GM18873 (cell line): ENCODE measurements around the gene MACC1.
"Not testable (repeated sequence)": the region's sequence is repeated elsewhere in the genome, so short reads cannot be mapped to it uniquely, and the experiment has no call there.

ENCODE experiments used
- ATAC-seq: cut with Tn5 transposase; IDR thresholded peaks from one replicate; pipeline ENCODE4 v1.9.1; 2021; ENCODE audit warnings: mild to moderate bottlenecking, moderate library complexity, moderate number of reproducible peaks; ENCODE audit not compliant: unreplicated experiment, low FRiP score

Gene MACC1

DNA sequence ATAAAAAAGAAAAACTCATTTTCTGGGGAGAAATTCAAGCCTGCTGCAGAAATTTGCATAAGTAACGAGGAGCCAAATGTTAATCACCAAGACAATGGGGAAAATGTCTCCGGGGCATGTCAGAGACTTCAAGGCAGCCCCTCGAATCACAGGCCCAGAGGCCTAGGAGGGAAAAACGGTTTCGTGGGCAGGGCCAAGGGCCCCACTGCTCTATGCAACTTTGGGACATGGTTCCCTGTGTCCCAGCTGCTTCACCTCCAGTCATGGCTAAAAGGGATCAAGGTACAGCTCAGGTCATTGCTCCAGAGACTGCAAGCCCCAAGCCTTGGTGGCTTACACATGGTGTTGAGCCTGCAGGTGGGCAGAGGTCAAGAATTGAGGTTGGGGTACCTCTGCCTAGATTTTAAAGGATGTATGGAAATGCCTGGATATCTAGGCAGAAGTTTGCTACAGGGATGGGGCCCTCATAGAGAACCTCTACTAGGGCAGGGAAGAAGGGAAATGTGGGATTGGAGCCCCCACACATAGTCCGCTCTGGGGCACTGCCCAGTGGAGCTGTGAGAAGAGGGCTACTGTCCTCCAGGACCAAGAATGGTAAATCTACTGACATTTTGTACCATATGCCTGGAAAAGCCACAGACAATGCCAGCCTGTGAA lies 8.4 kb downstream of the MACC1 start:
- no peak for ATAC-seq

DNA sequence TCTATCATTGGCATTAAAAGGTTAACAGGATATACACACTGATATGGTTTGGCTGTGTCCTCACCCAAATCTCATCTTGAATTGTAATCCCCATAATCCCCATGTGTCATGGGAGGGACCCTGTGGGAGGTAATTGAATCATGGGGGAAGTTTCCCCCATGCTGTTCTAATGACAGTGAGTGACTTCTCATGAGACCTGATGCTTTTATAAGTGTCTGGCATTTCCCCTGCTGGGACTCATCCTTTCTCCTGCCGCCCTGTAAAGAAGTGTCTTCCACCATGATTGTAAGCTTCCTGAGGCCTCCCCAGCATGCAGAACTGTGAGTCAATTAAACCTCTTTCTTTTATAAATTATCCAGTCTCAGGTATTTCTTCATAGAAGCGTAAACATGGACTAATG lies 9.4 kb downstream of the MACC1 start:
- not testable (repeated sequence) for ATAC-seq

DNA sequence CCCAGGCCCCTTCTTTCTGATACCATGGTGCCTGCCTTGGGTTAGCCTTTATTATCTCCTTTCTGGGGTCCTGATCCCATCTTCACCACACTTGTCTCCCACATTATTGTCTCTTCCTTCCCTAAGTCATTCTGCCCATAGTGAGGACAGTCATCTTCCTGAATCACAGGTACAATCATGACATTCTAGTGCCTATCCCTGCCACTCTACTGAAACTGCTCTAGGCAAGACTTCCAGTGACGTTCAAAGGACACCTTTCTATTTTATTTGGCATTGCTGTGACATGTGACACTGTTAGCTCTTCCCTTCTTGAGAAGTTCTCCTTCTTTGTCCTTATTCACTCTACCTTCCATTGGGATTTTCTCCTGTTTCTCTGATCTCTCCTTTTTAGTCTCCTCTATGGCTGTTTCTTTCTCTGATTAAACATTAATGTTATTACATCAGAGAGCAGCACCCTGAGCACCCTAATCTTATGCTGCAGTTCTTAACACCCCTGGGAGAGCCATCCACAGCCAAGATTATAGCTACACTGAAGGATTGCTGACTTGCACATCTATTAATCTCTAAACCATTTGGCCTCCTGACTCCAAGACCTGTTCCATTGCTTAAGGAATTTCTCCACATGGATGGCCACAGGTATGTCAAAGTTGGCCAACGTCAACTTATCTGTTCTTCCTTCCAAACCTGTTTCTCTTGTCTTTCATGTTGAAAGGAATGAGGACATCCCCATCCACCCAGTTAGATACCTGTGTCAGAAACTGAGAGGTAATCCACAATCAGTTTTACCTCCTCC lies 10.9 kb downstream of the MACC1 start:
- no peak for ATAC-seq

DNA sequence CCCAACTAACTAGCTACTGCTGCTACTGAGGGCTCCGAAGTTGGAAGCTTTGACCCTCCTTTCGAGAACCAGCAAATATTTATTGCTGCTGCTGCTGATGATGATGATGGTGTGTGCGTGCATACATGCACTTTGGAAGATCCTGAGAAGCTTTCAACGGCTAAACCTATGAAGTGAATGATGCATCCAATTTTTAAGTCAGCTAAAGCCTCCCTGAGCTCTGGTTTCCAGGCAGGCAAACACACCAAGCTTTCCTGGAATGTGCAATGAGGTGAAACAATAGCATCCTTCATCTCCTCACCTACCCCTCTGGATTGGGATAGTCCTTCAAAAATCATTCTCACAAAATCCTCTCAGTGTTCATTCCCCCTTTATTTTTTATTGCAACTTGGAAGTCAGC lies 13.9 kb downstream of the MACC1 start:
- no peak for ATAC-seq

DNA sequence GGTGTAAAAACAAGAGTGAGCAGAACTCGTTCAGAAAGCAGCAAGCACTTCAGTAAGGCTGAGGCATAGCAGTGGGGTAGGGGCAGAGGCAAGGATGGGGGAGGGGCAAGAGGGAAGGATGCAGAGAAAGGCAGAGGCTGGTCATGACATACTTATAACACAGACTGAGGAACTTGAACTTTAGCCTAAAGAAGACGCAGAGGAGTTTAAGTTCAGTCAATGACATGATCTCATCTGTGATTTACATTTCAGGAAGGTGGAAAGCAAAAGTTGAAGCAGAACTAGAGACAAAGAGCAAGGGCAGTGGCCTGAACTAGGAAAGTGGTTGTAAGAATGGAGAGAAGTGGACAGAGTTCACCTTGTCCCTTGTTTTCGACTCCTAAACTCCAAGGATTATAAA lies 15.8 kb downstream of the MACC1 start:
- no peak for ATAC-seq

GRCh38 chr7:20200971-20201370 lies 16.2 kb downstream of the MACC1 start:
- no peak for ATAC-seq

DNA sequence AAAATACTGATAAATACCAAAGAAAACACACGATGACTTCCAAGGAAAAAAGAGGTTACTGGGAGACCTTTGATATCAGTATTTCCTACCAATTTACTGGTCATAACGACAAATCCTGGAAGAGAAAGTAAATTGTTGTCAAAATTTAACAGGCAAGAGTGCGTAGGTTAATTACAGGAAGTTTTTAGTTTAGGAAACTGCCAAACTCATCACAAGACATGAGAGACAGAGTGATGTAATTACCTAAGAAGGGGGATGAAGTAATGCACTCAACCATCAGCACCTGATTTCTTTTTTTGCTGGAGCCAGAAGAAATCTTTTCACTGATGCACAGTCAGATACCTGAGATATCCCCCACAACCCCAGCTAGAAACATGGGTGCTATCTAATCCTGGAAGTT lies 16.8 kb downstream of the MACC1 start:
- peak; percentile 33 for ATAC-seq

GRCh38 chr7:20199015-20199737 lies 18.0 kb downstream of the MACC1 start:
- peak; percentile 94 for ATAC-seq

GRCh38 chr7:20198260-20198659 lies 18.9 kb downstream of the MACC1 start:
- ATAC-seq: no peak

GRCh38 chr7:20197837-20198236 lies 19.3 kb downstream of the MACC1 start:
- no peak for ATAC-seq

- no peak for ATAC-seq
Observed at GRCh38 chr7:20197125-20197748, 19.9 kb downstream of the MACC1 start.

DNA sequence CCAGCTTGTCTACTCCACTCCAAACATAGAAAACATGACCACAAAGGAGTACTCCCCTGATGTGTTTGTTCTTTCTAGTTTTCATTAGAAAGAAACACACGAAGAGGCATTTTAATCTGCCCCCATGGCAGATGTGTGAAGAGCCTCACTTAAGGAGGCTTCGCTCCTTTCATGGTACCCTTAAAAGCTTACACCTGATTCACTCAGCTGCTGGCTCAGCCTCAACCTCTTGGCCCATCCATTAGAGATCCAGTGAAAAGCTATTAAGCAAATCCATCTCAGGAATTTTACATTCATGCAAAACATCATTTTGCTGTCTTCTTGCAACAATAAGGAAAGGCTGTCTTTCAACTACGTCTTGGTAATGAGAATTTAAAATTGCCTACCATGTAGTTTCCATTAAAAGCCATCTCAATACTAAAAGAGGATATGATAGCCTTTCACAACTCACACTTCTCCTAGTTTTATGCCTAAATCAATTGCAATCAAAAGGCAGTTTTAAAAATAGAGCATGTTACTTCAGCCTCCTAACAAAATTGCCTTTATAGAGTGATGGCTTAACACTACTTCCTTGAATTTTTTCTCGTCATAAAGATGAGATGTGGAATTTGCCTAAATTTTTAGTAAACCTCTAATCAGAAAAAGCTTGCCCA lies 22.7 kb downstream of the MACC1 start:
- no peak for ATAC-seq

- no peak for ATAC-seq
Observed at GRCh38 chr7:20193873-20194272, 23.3 kb downstream of the MACC1 start.

DNA sequence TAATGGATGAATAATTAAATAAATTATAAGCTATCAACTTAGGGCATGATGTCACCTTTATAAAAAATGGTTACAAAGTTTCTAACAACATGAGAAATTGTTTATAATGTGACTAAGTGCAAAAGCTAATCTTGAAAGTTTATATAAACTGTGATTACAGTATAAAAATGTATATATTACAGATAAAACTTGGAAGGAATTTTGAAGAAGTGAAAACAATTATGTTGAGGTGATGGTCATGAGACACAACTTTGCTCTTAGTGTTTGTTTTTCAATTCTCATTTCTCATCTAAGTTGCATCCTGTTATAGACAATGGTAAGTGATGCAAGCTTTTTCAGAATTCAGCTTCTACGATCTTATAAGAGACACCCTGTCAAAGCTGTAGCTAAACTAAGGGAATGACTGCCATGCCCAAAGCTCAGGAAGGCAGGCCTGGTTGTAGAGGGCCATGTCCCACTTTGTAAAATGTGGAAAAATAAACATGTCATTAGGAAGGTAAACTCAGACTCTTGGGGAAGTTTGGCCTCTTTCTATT lies 23.9 kb downstream of the MACC1 start:
- ATAC-seq: peak; percentile 79

DNA sequence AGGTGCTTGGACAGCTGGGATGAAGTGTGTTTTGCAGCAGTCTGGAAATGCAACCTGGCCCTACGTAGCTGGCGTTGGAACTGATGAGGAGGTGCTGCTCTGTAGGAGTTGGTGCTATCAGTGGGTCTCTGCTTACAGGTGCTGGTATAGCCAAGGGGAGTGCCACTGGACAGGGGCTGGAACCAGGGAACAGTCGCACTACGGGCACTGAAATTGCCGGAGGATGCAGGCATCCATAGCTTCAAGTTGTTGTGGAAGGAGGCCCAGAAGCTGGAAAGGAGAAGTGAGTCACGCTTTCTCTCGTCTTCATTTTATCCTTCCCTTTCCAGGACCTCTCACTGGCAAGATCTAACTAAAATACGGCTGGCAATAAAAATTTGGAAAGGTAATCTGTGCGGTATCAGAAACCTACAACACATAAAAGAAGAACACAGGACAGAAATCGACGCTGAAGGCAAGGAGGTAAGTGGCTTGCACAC lies 25.8 kb downstream of the MACC1 start:
- ATAC-seq: no peak

GRCh38 chr7:20190560-20191390 lies 26.4 kb downstream of the MACC1 start:
- no peak for ATAC-seq

- ATAC-seq: no peak
Observed at GRCh38 chr7:20189852-20190251, 27.3 kb downstream of the MACC1 start.

- ATAC-seq: no peak
Observed at GRCh38 chr7:20188567-20188966, 28.6 kb downstream of the MACC1 start.

- not testable (repeated sequence) for ATAC-seq
Observed at GRCh38 chr7:20187850-20188249, 29.3 kb downstream of the MACC1 start.
